ENCODE data around the gene PLCB1. TPM values are rescaled to one million over a fixed set of nuclear protein-coding genes. Genes with fewer than 3 reads are reported as not detected.

PLCB1 gene
- total RNA-seq, 2 donors from 2014 or later, result 1.8 to 3.0 TPM

GRCh38 chr20:8249634-8250033, 117.6 kb downstream of the PLCB1 start:
- Mint-ChIP-seq H3K9me3 (no peaks in the 10 kb centered on the region), H3K4me1 (peaks cover 6% of the 10 kb centered on the region), H3K4me3 (no peak overlapping the region), H3K27me3 (no peaks in the 10 kb centered on the region), H3K27ac (no peak overlapping the region), H3K36me3 (ENCODE audit: low read depth) (no peaks in the 10 kb centered on the region)
- ATAC-seq (replicated peaks), result no peak

- Mint-ChIP-seq H3K27ac (no peak overlapping the region), H3K4me1 (peaks cover 6% of the 10 kb centered on the region), H3K4me3 (no peak overlapping the region), H3K27me3 (no peaks in the 10 kb centered on the region), H3K9me3 (no peaks in the 10 kb centered on the region), H3K36me3 (ENCODE audit: low read depth) (no peaks in the 10 kb centered on the region)
- ATAC-seq (replicated peaks), result no peak
Observed at GRCh38 chr20:8250539-8251200, 118.6 kb downstream of the PLCB1 start.

- ATAC-seq (replicated peaks), result no peak
- Mint-ChIP-seq H3K27ac (no peak overlapping the region), H3K4me3 (no peak overlapping the region), H3K27me3 (no peaks in the 10 kb centered on the region), H3K4me1 (peaks cover 6% of the 10 kb centered on the region), H3K9me3 (no peaks in the 10 kb centered on the region), H3K36me3 (ENCODE audit: low read depth) (no peaks in the 10 kb centered on the region)
Observed at GRCh38 chr20:8251201-8251575, 119.1 kb downstream of the PLCB1 start.

- no peaks in the 10 kb centered on the region for H3K9me3 Mint-ChIP-seq
- no peaks in the 10 kb centered on the region for H3K36me3 Mint-ChIP-seq (ENCODE audit: low read depth)
- H3K4me1 Mint-ChIP-seq, result peaks cover 6% of the 10 kb centered on the region
- ATAC-seq (replicated peaks), result no peak
- H3K27ac Mint-ChIP-seq, result no peak overlapping the region
- H3K4me3 Mint-ChIP-seq, result no peak overlapping the region
- H3K27me3 Mint-ChIP-seq, result no peaks in the 10 kb centered on the region
Observed at GRCh38 chr20:8254911-8255582, 123.0 kb downstream of the PLCB1 start.

GRCh38 chr20:8255945-8256632, 124.0 kb downstream of the PLCB1 start:
- no peaks in the 10 kb centered on the region for H3K9me3 Mint-ChIP-seq
- H3K4me3 Mint-ChIP-seq, result no peak overlapping the region
- no peak for ATAC-seq (replicated peaks)
- H3K27me3 Mint-ChIP-seq, result no peaks in the 10 kb centered on the region
- no peaks in the 10 kb centered on the region for H3K36me3 Mint-ChIP-seq (ENCODE audit: low read depth)
- H3K4me1 Mint-ChIP-seq, result peaks cover 6% of the 10 kb centered on the region
- H3K27ac Mint-ChIP-seq, result no peak overlapping the region

GRCh38 chr20:8260837-8261251, 128.8 kb downstream of the PLCB1 start:
- no peaks in the 10 kb centered on the region for H3K9me3 Mint-ChIP-seq
- no peak for ATAC-seq (replicated peaks)
- no peaks in the 10 kb centered on the region for H3K36me3 Mint-ChIP-seq (ENCODE audit: low read depth)
- no peaks in the 10 kb centered on the region for H3K27me3 Mint-ChIP-seq
- H3K4me3 Mint-ChIP-seq, result no peak overlapping the region
- H3K4me1 Mint-ChIP-seq, result no peaks in the 10 kb centered on the region
- no peak overlapping the region for H3K27ac Mint-ChIP-seq

- no peak for ATAC-seq (replicated peaks)
- Mint-ChIP-seq H3K27me3 (no peaks in the 10 kb centered on the region), H3K9me3 (no peaks in the 10 kb centered on the region), H3K4me1 (no peaks in the 10 kb centered on the region), H3K4me3 (no peak overlapping the region), H3K36me3 (ENCODE audit: low read depth) (no peaks in the 10 kb centered on the region), H3K27ac (no peak overlapping the region)
Observed at GRCh38 chr20:8262721-8263120, 130.7 kb downstream of the PLCB1 start.

- H3K27ac Mint-ChIP-seq, result no peak overlapping the region
- no peak for ATAC-seq (replicated peaks)
Observed at GRCh38 chr20:8265588-8265987, 133.5 kb downstream of the PLCB1 start.

GRCh38 chr20:8267009-8267408, 134.9 kb downstream of the PLCB1 start:
- Mint-ChIP-seq H3K27me3 (no peaks in the 10 kb centered on the region), H3K4me3 (no peak overlapping the region), H3K4me1 (peaks cover 3% of the 10 kb centered on the region), H3K27ac (no peak overlapping the region), H3K9me3 (no peaks in the 10 kb centered on the region), H3K36me3 (ENCODE audit: low read depth) (no peaks in the 10 kb centered on the region)
- no peak for ATAC-seq (replicated peaks)

More at GRCh38 chr20:8265588-8265987, 133.5 kb downstream of the PLCB1 start:
- Mint-ChIP-seq H3K27me3 (no peaks in the 10 kb centered on the region), H3K9me3 (no peaks in the 10 kb centered on the region), H3K4me1 (no peaks in the 10 kb centered on the region), H3K4me3 (no peak overlapping the region), H3K36me3 (ENCODE audit: low read depth) (no peaks in the 10 kb centered on the region)

GRCh38 chr20:8271727-8272126, 139.7 kb downstream of the PLCB1 start:
- Mint-ChIP-seq H3K9me3 (no peaks in the 10 kb centered on the region), H3K27ac (no peak overlapping the region), H3K36me3 (ENCODE audit: low read depth) (no peaks in the 10 kb centered on the region), H3K4me1 (peaks cover 11% of the 10 kb centered on the region), H3K27me3 (no peaks in the 10 kb centered on the region), H3K4me3 (peak overlapping the region; percentile 38)
- ATAC-seq (replicated peaks), result peak; percentile 68

- H3K4me3 Mint-ChIP-seq, result no peak overlapping the region
- no peaks in the 10 kb centered on the region for H3K36me3 Mint-ChIP-seq (ENCODE audit: low read depth)
- no peak overlapping the region for H3K27ac Mint-ChIP-seq
- no peak for ATAC-seq (replicated peaks)
- H3K9me3 Mint-ChIP-seq, result no peaks in the 10 kb centered on the region
- H3K27me3 Mint-ChIP-seq, result no peaks in the 10 kb centered on the region
- H3K4me1 Mint-ChIP-seq, result peaks cover 11% of the 10 kb centered on the region
Observed at GRCh38 chr20:8272766-8273165, 140.7 kb downstream of the PLCB1 start.

GRCh38 chr20:8284902-8285301, 152.8 kb downstream of the PLCB1 start:
- Mint-ChIP-seq H3K4me3 (no peak overlapping the region), H3K27ac (no peak overlapping the region), H3K9me3 (no peaks in the 10 kb centered on the region), H3K4me1 (peaks cover 4% of the 10 kb centered on the region), H3K36me3 (ENCODE audit: low read depth) (no peaks in the 10 kb centered on the region), H3K27me3 (no peaks in the 10 kb centered on the region)
- no peak for ATAC-seq (replicated peaks)

GRCh38 chr20:8287340-8287739, 155.3 kb downstream of the PLCB1 start:
- no peaks in the 10 kb centered on the region for H3K9me3 Mint-ChIP-seq
- H3K4me3 Mint-ChIP-seq, result no peak overlapping the region
- no peak overlapping the region for H3K27ac Mint-ChIP-seq
- H3K4me1 Mint-ChIP-seq, result peaks cover 4% of the 10 kb centered on the region
- no peaks in the 10 kb centered on the region for H3K36me3 Mint-ChIP-seq (ENCODE audit: low read depth)
- no peak for ATAC-seq (replicated peaks)
- H3K27me3 Mint-ChIP-seq, result no peaks in the 10 kb centered on the region

- Mint-ChIP-seq H3K4me1 (no peaks in the 10 kb centered on the region), H3K27ac (no peak overlapping the region), H3K36me3 (ENCODE audit: low read depth) (no peaks in the 10 kb centered on the region), H3K9me3 (no peaks in the 10 kb centered on the region), H3K4me3 (no peak overlapping the region), H3K27me3 (no peaks in the 10 kb centered on the region)
- no peak for ATAC-seq (replicated peaks)
Observed at GRCh38 chr20:8291200-8291599, 159.1 kb downstream of the PLCB1 start.

GRCh38 chr20:8291873-8292272, 159.8 kb downstream of the PLCB1 start:
- no peak for ATAC-seq (replicated peaks)
- Mint-ChIP-seq H3K4me1 (no peaks in the 10 kb centered on the region), H3K36me3 (ENCODE audit: low read depth) (no peaks in the 10 kb centered on the region), H3K27me3 (no peaks in the 10 kb centered on the region), H3K9me3 (no peaks in the 10 kb centered on the region), H3K4me3 (no peak overlapping the region), H3K27ac (no peak overlapping the region)
